Fibroblast of lung (primary cell): ENCODE results near the gene FZD2.

Source experiments
- CTCF ChIP-seq, 2 donors: IDR thresholded peaks in 1 of 2; conservative IDR thresholded peaks in 1 of 2; 1 replicate in 1 of 2; 2 replicates in 1 of 2; pipeline ENCODE4 v1.5.1; 2011 to 2012; ENCODE audit warnings: low read length in 2 of 2, control low read depth in 1 of 2, inconsistent platforms in 1 of 2, low read depth in 1 of 2, mild to moderate bottlenecking in 1 of 2
- EZH2 ChIP-seq: IDR thresholded peaks from 2 replicates; pipeline ENCODE4 v1.5.1; 2012; ENCODE audit warnings: low read length, control low read depth, mild to moderate bottlenecking; ENCODE audit errors: missing control alignments

DNA sequence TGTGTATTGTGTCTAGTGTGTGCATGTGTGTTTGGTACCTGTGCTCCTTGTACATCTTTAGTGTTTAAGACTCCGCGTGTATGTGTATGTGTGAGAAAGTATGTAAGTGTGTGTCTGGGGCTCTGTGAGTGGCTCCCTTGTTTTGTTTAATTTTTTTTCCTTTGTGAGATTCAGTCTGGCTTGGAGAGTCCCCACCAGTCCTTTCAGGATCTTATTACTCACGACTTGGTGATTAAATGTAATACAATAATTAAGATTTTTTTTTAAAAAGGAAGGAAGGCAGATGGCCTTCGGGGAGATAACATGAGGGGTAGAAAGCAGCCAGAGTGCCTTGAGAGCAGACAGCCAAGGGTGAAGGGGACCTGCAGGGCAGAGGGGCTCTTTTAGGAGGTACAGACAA is 33.9 kb downstream of the FZD2 start:
- no peak for TF ChIP-seq CTCF (conservative IDR thresholded peaks at IDR 0.05 in 1 of 2, IDR thresholded peaks at IDR 0.05 in 1 of 2; ENCODE audit: low read depth in 1 of 2, low read length in 2 of 2)
- no peak for TF ChIP-seq EZH2
